Measurements from ENCODE around the gene PDIA5. TPM values are rescaled to one million over a fixed set of nuclear protein-coding genes. Genes with fewer than 3 reads are reported as not detected.
A peak's percentile ranks its signal among the peaks of the same experiment; 100 is the strongest.

PDIA5 gene
- total RNA-seq, 1 experiment from 2014 or later: 24.3 TPM

DNA sequence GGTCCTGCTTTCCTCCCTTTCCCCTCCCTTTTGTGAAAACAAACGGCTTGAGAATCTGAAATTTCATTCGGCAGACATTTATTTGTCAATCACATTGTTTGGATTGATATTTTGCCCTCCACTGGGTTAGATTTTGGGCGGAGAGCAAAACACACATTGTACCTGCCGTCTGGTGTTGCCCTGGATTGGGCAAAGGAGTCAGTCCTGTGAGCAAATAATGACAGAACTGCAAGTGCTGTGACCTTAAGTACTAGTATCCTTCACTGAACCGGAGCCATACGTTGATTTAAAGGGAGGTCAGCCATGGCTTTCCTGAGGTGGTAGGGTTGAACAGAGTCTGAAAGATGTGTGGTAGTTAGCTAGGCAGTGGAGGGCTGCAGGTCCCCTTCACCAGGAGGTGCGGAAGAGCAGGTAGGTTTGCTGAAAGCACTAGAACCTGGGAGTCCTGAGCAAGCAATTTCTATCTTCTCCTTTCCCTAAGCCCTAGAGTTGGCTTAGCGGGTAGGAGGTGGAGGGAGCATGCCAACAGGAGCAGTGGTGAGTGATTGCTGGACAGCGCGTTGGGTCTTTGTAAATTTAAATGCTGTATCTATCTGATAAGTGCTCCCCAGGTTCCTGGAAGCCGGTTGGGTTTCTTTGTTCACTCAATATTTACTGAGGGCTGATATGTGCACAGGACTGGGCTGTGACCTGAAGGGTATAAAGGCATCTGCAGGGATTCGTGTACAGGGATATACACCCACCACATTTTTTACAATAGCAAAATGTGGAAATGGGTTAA, 2.0 kb downstream of the PDIA5 start:
- peak; percentile 27 for DNase-seq
- Histone ChIP-seq H3K9me3 (ENCODE audit: control insufficient read depth, low read depth, low read length) (no peaks in the 10 kb centered on the region), H3K4ac (ENCODE audit: low read depth, low read length) (no peak overlapping the region), H3K79me1 (ENCODE audit: insufficient read depth, low read depth, low read length, poor library complexity, severe bottlenecking) (peaks cover 7% of the 10 kb centered on the region), H2BK5ac (ENCODE audit: insufficient read length, low read length) (no peak overlapping the region), H3K9ac (ENCODE audit: extremely low read depth, insufficient read length, low read length) (peak overlapping the region; percentile 38), H3K18ac (ENCODE audit: insufficient read length, low read depth, low read length) (no peak overlapping the region), H2AK5ac (ENCODE audit: insufficient read length, low read length) (no peak overlapping the region), H3K27ac (ENCODE audit: insufficient read length, low read depth, low read length) (no peak overlapping the region), H4K20me1 (ENCODE audit: control insufficient read depth, insufficient read depth, insufficient read length) (no peaks in the 10 kb centered on the region), H2BK12ac (ENCODE audit: insufficient read length, low read depth, low read length) (no peak overlapping the region), H3K4me2 (ENCODE audit: insufficient read depth, insufficient read length, low read length) (peak overlapping the region; percentile 80), H3T11ph (ENCODE audit: low read length) (no peak overlapping the region), H2BK15ac (ENCODE audit: low read depth, low read length) (no peak overlapping the region), H2BK20ac (ENCODE audit: low read depth, low read length, poor library complexity, severe bottlenecking) (no peak overlapping the region), H4K5ac (ENCODE audit: insufficient read length, low read depth, low read length) (no peak overlapping the region), H3K27me3 (ENCODE audit: insufficient read depth, low read length) (no peaks in the 10 kb centered on the region; the same call in 1 of the 2 replicates), H3K23me2 (ENCODE audit: insufficient read length, low read depth, low read length, poor library complexity, severe bottlenecking) (peaks cover 18% of the 10 kb centered on the region), H3K14ac (ENCODE audit: insufficient read depth, low read length) (no peak overlapping the region), H4K91ac (ENCODE audit: insufficient read length, low read depth, low read length) (no peak overlapping the region), H3K23ac (ENCODE audit: insufficient read length, low read depth, low read length) (no peak overlapping the region), H3K79me2 (ENCODE audit: insufficient read depth, low read length) (peaks cover 21% of the 10 kb centered on the region; the same call in 1 of the 2 replicates), H2AFZ (ENCODE audit: low read length) (no peak overlapping the region), H3K4me1 (ENCODE audit: insufficient read depth, low read length) (peaks cover 7% of the 10 kb centered on the region; the same call in 1 of the 2 replicates), H3K56ac (ENCODE audit: insufficient read length, low read depth, low read length) (no peak overlapping the region), H4K8ac (replicated peaks; ENCODE audit: insufficient read length, low read depth, low read length) (no peak overlapping the region), H2BK120ac (ENCODE audit: low read depth, low read length, poor library complexity, severe bottlenecking) (no peak overlapping the region)
- Mint-ChIP-seq H3K4me3 (peak overlapping the region; percentile 71 to 91), H3K36me3 (ENCODE audit: insufficient read depth in 1 of 3, low read depth in 3 of 3) (no peaks in the 10 kb centered on the region; a peak in 1 of 7 replicates), H3K9me3 (peaks cover 6 to 9% of the 10 kb centered on the region in 2 experiments; a peak in 3 of 5 replicates), H3K27ac (peak overlapping the region in 2 of 3 experiments; percentile 45 to 86; a peak in 3 of 7 replicates), H3K4me1 (peaks cover 37 to 51% of the 10 kb centered on the region in 2 experiments), H3K27me3 (ENCODE audit: low read depth) (peaks cover 33% of the 10 kb centered on the region)
- WGBS (ENCODE audit: extremely low coverage, insufficient read length, low lambda C conversion rate): no CpG with 5 or more reads among the region's 12 CpGs
- TF ChIP-seq CTCF (conservative IDR thresholded peaks at IDR 0.05): no peak

All from H9 (cell line).